Endothelial cell of umbilical vein (primary cell): ENCODE data around the gene BLOC1S2. TPM values are rescaled to one million over a fixed set of nuclear protein-coding genes. Genes with fewer than 3 reads are reported as not detected.

Source experiments
- BruUV-seq: library from RNA; stranded (reverse); fragments of 400-500 nt; replicated peaks from 2 replicates; lab custom pipeline; 2021; lab: Mats Ljungman, UMichigan
- CTCF ChIA-PET: fragments of 300-600, 350-600 bp; sonication (Branson Sonifier 250); formaldehyde crosslinking; loops from one replicate; lab custom pipeline; 2021; ENCODE audit warnings: antibody characterized with exemption, inconsistent platforms; lab: Charles Lee
- POLR2A ChIA-PET: fragments of 300-600, 350-600 bp; sonication (Branson Sonifier 250); formaldehyde crosslinking; loops from one replicate; lab custom pipeline; 2021; ENCODE audit warnings: antibody characterized with exemption, inconsistent platforms; lab: Charles Lee
- DNase-seq: peaks from one replicate; pipeline ENCODE4 v3.0.0-alpha.2; 2011; ENCODE audit warnings: low read depth, low spot score
- FAIRE-seq: peaks from 2 replicates; lab custom pipeline; 2011; peaks lifted over from hg19 to GRCh38; lab: Jason Lieb, UNC
- H2AFZ ChIP-seq: 2 replicates; pipeline ENCODE4 v1.6.0; 2012; ENCODE audit warnings: low read depth, low read length, control low read depth, inconsistent platforms
- H3K27ac ChIP-seq: 2 replicates; pipeline ENCODE4 v1.5.1; 2011; ENCODE audit warnings: low read depth, mild to moderate bottlenecking, control low read depth, low read length, moderate library complexity; ENCODE audit not compliant: insufficient read depth
- H3K27me3 ChIP-seq, 2 experiments: 2 replicates each; pipeline versions ENCODE4 v1.6.0 to v1.6.1; 2011; ENCODE audit warnings: low read length in 2 of 2, mixed read lengths in 1 of 2; ENCODE audit not compliant: control insufficient read depth in 2 of 2, insufficient read depth in 2 of 2
- H3K36me3 ChIP-seq, 2 experiments: 2 replicates in 1 of 2; 3 replicates in 1 of 2; pipeline ENCODE4 v1.5.1; 2011; ENCODE audit warnings: low read length in 2 of 2, mild to moderate bottlenecking in 1 of 2, moderate library complexity in 1 of 2; ENCODE audit not compliant: control insufficient read depth in 2 of 2, insufficient read depth in 2 of 2; ENCODE audit errors: extremely low read depth in 1 of 2
- H3K4me1 ChIP-seq: 3 replicates; pipeline ENCODE4 v1.5.1; 2011; ENCODE audit warnings: mild to moderate bottlenecking, low read length; ENCODE audit not compliant: control insufficient read depth, insufficient read depth; ENCODE audit errors: extremely low read depth
- H3K4me2 ChIP-seq: 2 replicates; pipeline ENCODE4 v1.6.1; 2011; ENCODE audit warnings: low read length, control low read depth, mixed read lengths; ENCODE audit not compliant: insufficient read depth
- H3K4me3 ChIP-seq, 3 experiments: fragments of 200-600 bp in 1 of 3; sonication (generic), shearing (Covaris generic) in 1 of 3; replicated peaks in 1 of 3; 2 replicates each; pipeline ENCODE4 v1.5.1; 2011 to 2016; ENCODE audit warnings: control low read depth in 3 of 3, low read length in 3 of 3, mild to moderate bottlenecking in 2 of 3, inconsistent platforms in 1 of 3, low read depth in 1 of 3, moderate library complexity in 1 of 3; ENCODE audit not compliant: insufficient read depth in 1 of 3
- H3K79me2 ChIP-seq: 2 replicates; pipeline ENCODE4 v1.6.0; 2012; ENCODE audit warnings: low read length, inconsistent platforms; ENCODE audit not compliant: control insufficient read depth, insufficient read depth
- H3K9ac ChIP-seq: replicated peaks from 2 replicates; pipeline ENCODE3; 2011; ENCODE audit warnings: low read length, control low read depth; ENCODE audit not compliant: insufficient read depth; ENCODE audit errors: extremely low read depth
- H3K9me1 ChIP-seq: replicated peaks from 3 replicates; pipeline ENCODE4 v1.6.0; 2011; ENCODE audit warnings: mild to moderate bottlenecking, low read length; ENCODE audit not compliant: control insufficient read depth, insufficient read depth; ENCODE audit errors: extremely low read depth
- H3K9me3 ChIP-seq: replicated peaks from 2 replicates; pipeline ENCODE4 v1.5.1; 2012; ENCODE audit warnings: low read length, inconsistent platforms; ENCODE audit not compliant: control insufficient read depth, insufficient read depth
- H4K20me1 ChIP-seq: replicated peaks from 2 replicates; pipeline ENCODE3; 2011; ENCODE audit warnings: mild to moderate bottlenecking, low read length; ENCODE audit not compliant: control insufficient read depth, insufficient read depth; ENCODE audit errors: extremely low read depth
- CTCF ChIP-seq, 2 donors: IDR thresholded peaks; 1 replicate in 1 of 2; 2 replicates in 1 of 2; pipeline ENCODE4 v1.5.1; 2011; ENCODE audit warnings: low read length in 2 of 2, mild to moderate bottlenecking in 2 of 2, moderate library complexity in 2 of 2, control low read depth in 1 of 2, inconsistent platforms in 1 of 2, low read depth in 1 of 2; ENCODE audit not compliant: insufficient read depth in 1 of 2; ENCODE audit errors: extremely low read depth in 1 of 2
- GATA2 ChIP-seq: IDR thresholded peaks from 2 replicates; pipeline ENCODE4 v1.7.0; 2011; ENCODE audit warnings: low read depth, mild to moderate bottlenecking, moderate library complexity, mixed read lengths, low read length; ENCODE audit not compliant: insufficient read length, insufficient read depth
- JUN ChIP-seq: IDR thresholded peaks from 2 replicates; pipeline ENCODE4 v1.6.1; 2011; ENCODE audit warnings: borderline replicate concordance, low read depth; ENCODE audit not compliant: insufficient read length, insufficient read depth
- MAX ChIP-seq: IDR thresholded peaks from 2 replicates; pipeline ENCODE4 v1.6.1; 2011; ENCODE audit not compliant: insufficient read depth, insufficient read length
- MYC ChIP-seq: IDR thresholded peaks from one replicate; pipeline ENCODE4 v1.6.1; 2011; ENCODE audit warnings: mild to moderate bottlenecking, low read depth, low read length
- POLR2A ChIP-seq: IDR thresholded peaks from 2 replicates; pipeline ENCODE4 v1.6.1; 2012; ENCODE audit warnings: low read depth, mild to moderate bottlenecking, control low read depth, low read length
- POLR2AphosphoS5 ChIP-seq: IDR thresholded peaks from 2 replicates; pipeline ENCODE4 v1.6.1; 2012; ENCODE audit warnings: low read depth, mild to moderate bottlenecking, control low read depth, low read length, moderate library complexity; ENCODE audit not compliant: insufficient read depth
- dilution Hi-C: fragments of 300-500 bp; cut with MboI; formaldehyde crosslinking; loops from one replicate; pipeline ENCODE4 v1.15.0; 2019; ENCODE audit warnings: low sequenced_read_pairs; ENCODE audit not compliant: extremely low pct_ligation_motif_present
- intact Hi-C: fragments of 100-400 bp; cut with micrococcal nuclease; formaldehyde crosslinking; loops from one replicate; pipeline ENCODE4 v1.10.0; 2022
- polyA plus RNA-seq, 4 experiments: library from polyadenylated mRNA; depleted of rRNA in 3 of 4; stranded (reverse) in 3 of 4; unstranded in 1 of 4; fragments of >200 nt; gene quantifications; 2 replicates each; pipeline versions ENCODE4 v1.2.1 to v1.2.3, GENCODE V29; 2011 to 2012; ENCODE audit warnings: missing spikeins in 1 of 4
- total RNA-seq: library from RNA; stranded (reverse); gene quantifications from 2 replicates; pipeline ENCODE4 v1.2.3, GENCODE V29; 2021

The BLOC1S2 gene
- total and polyA plus RNA-seq, 2 donors (not counting 3 experiments of a cell fraction or from before 2014, with no cell fraction given), result 18.7 to 45.9 TPM

GRCh38 chr10:100265821-100266485, 20.5 kb downstream of the BLOC1S2 start:
- Histone ChIP-seq H3K79me2 (peaks cover 20% of the 10 kb centered on the region), H3K9me1 (no peaks in the 10 kb centered on the region), H4K20me1 (no peaks in the 10 kb centered on the region), H3K4me2 (no peak overlapping the region), H3K9me3 (no peaks in the 10 kb centered on the region), H3K27ac (no peak overlapping the region), H2AFZ (no peak overlapping the region), H3K36me3 (no peaks in the 10 kb centered on the region), H3K9ac (no peak overlapping the region), H3K27me3 (no peaks in the 10 kb centered on the region), H3K4me3 (no peak overlapping the region), H3K4me1 (no peaks in the 10 kb centered on the region)
- CTCF ChIA-PET, result no interaction called here
- no peak for DNase-seq
- POLR2A ChIA-PET, result interaction anchor here (0.6 kb wide), 1 partner anchor 25 kb away, joined by 5 read pairs; no protein-coding TSS in a partner anchor
- no TSS peak for BruUV-seq
- intact Hi-C loops, result loop anchor here (2.0 kb wide), 1 partner anchor 21 kb away; the partner anchor contains the start of gene BLOC1S2
- dilution Hi-C loops, result no loop called here
- no peak for FAIRE-seq
- TF ChIP-seq POLR2AphosphoS5 (no peak), POLR2A (no peak), JUN (no peak), MAX (no peak), MYC (no peak), CTCF (IDR thresholded peaks at IDR 0.05; ENCODE audit: extremely low read depth in 1 of 2, insufficient read depth in 1 of 2, low read depth in 1 of 2, low read length in 2 of 2) (no peak), GATA2 (no peak)
